ENCODE results near the gene MLXIP. TPM values are rescaled to one million over a fixed set of nuclear protein-coding genes. Genes with fewer than 3 reads are reported as not detected.
A peak's percentile ranks its signal among the peaks of the same experiment; 100 is the strongest.

MLXIP gene
- total RNA-seq, 1 experiment from 2014 or later, result 124 TPM

- H3K4me3 ChIP-seq (ENCODE audit: low read depth in 2 of 2, low read length in 2 of 2), result 0 out of 4 replicates have a peak overlapping the region, but pooled peaks of 1 of the 2 experiments have one; percentile 1
- ChIA-PET CTCF (interaction anchor here (0.7 kb wide), 2 partner anchors 45 to 121 kb away, joined by 3 read pairs; no protein-coding TSS in a partner anchor), POLR2A (interaction anchor here (0.6 kb wide), 1 partner anchor 15 kb away, joined by 3 read pairs; no protein-coding TSS in a partner anchor)
- no peaks in the 10 kb centered on the region for H3K27me3 ChIP-seq (ENCODE audit: control insufficient read depth, insufficient read depth, low read length)
- TF ChIP-seq SIN3A (IDR thresholded peaks at IDR 0.05; ENCODE audit: borderline replicate concordance, insufficient read depth, low read depth, low read length) (no peak), POLR2AphosphoS5 (IDR thresholded peaks at IDR 0.05; ENCODE audit: low read depth, low read length) (no peak), TCF7L2 (IDR thresholded peaks at IDR 0.05; ENCODE audit: low read depth, low read length) (no peak), REST (IDR thresholded peaks at IDR 0.05; ENCODE audit: insufficient read depth in 1 of 2, low read depth in 2 of 2, low read length in 1 of 2) (no peak), CTCF (IDR thresholded peaks at IDR 0.05) (no peak)
- ATAC-seq (no peak), DNase-seq (ENCODE audit: low read depth, low spot score) (no peak)
- no peaks in the 10 kb centered on the region for H3K36me3 ChIP-seq (ENCODE audit: control insufficient read depth, insufficient read depth, low read length)
- H3K27ac ChIP-seq (ENCODE audit: low read length), result peak overlapping the region; percentile 96
- no TSS peak for BruUV-seq (replicated peaks)
- H3K9me3 ChIP-seq (ENCODE audit: control insufficient read depth, insufficient read depth, low read depth, low read length), result no peaks in the 10 kb centered on the region
- peaks cover 72% of the 10 kb centered on the region for H3K4me1 ChIP-seq (ENCODE audit: control insufficient read depth, insufficient read depth, low read length)
- in situ Hi-C loops (cut with HindIII; ENCODE audit: low pct_unique_long_range_greater_than_20kb, low sequenced_read_pairs), result no loop called here
- intact Hi-C loops (cut with micrococcal nuclease; ENCODE audit: unreplicated experiment), result no loop called here
Measured at GRCh38 chr12:122099856-122100255, 21.3 kb downstream of the MLXIP start.

GRCh38 chr12:122100568-122100967 is 22.0 kb downstream of the MLXIP start:
- BruUV-seq (replicated peaks), result TSS peak; percentile 31
- Histone ChIP-seq H3K27ac (ENCODE audit: low read length) (peak overlapping the region; percentile 96), H3K9me3 (ENCODE audit: control insufficient read depth, insufficient read depth, low read depth, low read length) (no peaks in the 10 kb centered on the region), H3K4me3 (ENCODE audit: low read depth in 2 of 2, low read length in 2 of 2) (no peak overlapping the region), H3K4me1 (ENCODE audit: control insufficient read depth, insufficient read depth, low read length) (peaks cover 73% of the 10 kb centered on the region), H3K36me3 (ENCODE audit: control insufficient read depth, insufficient read depth, low read length) (no peaks in the 10 kb centered on the region), H3K27me3 (ENCODE audit: control insufficient read depth, insufficient read depth, low read length) (no peaks in the 10 kb centered on the region)
- no peak for ATAC-seq
- DNase-seq (ENCODE audit: low read depth, low spot score), result no peak
- ChIA-PET CTCF (interaction anchor here (0.7 kb wide), 1 partner anchor 46 kb away, joined by 3 read pairs; no protein-coding TSS in a partner anchor), POLR2A (no interaction called here)
- in situ Hi-C loops (cut with HindIII; ENCODE audit: low pct_unique_long_range_greater_than_20kb, low sequenced_read_pairs), result no loop called here
- intact Hi-C loops (cut with micrococcal nuclease; ENCODE audit: unreplicated experiment), result no loop called here
- no peak for TF ChIP-seq POLR2AphosphoS5 (IDR thresholded peaks at IDR 0.05; ENCODE audit: low read depth, low read length)
- no peak for TF ChIP-seq REST (IDR thresholded peaks at IDR 0.05; ENCODE audit: insufficient read depth in 1 of 2, low read depth in 2 of 2, low read length in 1 of 2)
- TF ChIP-seq SIN3A (IDR thresholded peaks at IDR 0.05; ENCODE audit: borderline replicate concordance, insufficient read depth, low read depth, low read length), result no peak
- TF ChIP-seq TCF7L2 (IDR thresholded peaks at IDR 0.05; ENCODE audit: low read depth, low read length), result no peak
- TF ChIP-seq CTCF (IDR thresholded peaks at IDR 0.05), result no peak

Measured in Panc1 (cell line).